Omental fat pad (tissue), 4 donors: ENCODE measurements around the gene ARHGEF11. TPM values are rescaled to one million over a fixed set of nuclear protein-coding genes. Genes with fewer than 3 reads are reported as not detected.

ENCODE experiments used
- ATAC-seq: fragments of 150-250 bp; one replicate; pipeline ENCODE4 v1.9.1; 2016; ENCODE audit warnings: mild to moderate bottlenecking, moderate library complexity; ENCODE audit not compliant: low FRiP score
- DNase-seq: peaks from one replicate; pipeline ENCODE4 v3.0.0-alpha.2; 2019; ENCODE audit warnings: low spot score
- total RNA-seq, 4 donors: library from RNA; depleted of rRNA; stranded (reverse); fragments of >200 nt; gene quantifications; one replicate each; pipeline ENCODE4 v1.1.0, GENCODE V29; 2016
- TF ChIP-seq, protein P1 (sequence below), 3 donors: fragments of 450-650 bp; IDR thresholded peaks; one replicate each; pipeline ENCODE4 v1.5.1; 2016 to 2017; ENCODE audit warnings: antibody characterized with exemption in 3 of 3, mild to moderate bottlenecking in 3 of 3, moderate library complexity in 2 of 3

The ARHGEF11 gene
- total RNA-seq, 4 donors from 2014 or later = 26.4 to 46.5 (median 35.6) TPM

DNA sequence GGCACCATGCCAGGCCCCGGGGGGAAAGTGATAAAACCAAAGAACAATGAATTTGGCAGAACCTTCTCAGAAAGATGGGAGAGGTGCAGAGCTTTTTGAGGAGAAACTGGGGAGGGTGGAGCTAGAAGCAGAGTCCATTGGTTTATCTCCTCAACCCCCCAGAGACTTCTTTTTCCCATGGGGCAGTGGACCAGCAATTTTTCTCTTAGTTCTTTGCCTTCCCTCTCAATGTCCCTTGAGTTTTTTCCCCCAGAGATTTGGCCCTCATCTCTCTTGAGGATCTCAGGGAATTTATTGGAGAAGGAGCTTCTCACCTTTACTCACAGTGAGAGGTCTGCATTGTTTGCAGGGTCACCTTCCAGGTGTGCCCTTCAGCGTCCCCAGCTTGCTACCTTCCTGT lies 5.3 kb upstream of the ARHGEF11 start:
- no peak for DNase-seq
- TF ChIP-seq, protein P1, sequence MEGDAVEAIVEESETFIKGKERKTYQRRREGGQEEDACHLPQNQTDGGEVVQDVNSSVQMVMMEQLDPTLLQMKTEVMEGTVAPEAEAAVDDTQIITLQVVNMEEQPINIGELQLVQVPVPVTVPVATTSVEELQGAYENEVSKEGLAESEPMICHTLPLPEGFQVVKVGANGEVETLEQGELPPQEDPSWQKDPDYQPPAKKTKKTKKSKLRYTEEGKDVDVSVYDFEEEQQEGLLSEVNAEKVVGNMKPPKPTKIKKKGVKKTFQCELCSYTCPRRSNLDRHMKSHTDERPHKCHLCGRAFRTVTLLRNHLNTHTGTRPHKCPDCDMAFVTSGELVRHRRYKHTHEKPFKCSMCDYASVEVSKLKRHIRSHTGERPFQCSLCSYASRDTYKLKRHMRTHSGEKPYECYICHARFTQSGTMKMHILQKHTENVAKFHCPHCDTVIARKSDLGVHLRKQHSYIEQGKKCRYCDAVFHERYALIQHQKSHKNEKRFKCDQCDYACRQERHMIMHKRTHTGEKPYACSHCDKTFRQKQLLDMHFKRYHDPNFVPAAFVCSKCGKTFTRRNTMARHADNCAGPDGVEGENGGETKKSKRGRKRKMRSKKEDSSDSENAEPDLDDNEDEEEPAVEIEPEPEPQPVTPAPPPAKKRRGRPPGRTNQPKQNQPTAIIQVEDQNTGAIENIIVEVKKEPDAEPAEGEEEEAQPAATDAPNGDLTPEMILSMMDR (IDR thresholded peaks at IDR 0.05) = no peak
- no peak for ATAC-seq

DNA sequence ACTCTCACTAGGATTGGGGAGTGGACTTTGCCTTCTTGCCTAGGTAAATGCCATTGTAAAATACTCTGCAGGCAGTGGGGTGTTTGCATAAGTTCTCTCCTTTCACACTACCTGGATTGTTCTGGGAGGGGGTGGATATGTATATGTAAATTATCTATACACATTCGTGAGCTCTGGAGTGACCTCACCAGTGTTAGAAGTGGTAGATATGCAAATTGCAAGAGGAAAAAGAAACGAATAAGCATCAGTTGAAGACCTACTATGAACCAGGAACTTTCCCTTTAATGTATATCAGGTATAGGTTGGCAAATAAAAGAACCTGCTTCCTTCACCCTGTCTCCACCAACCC lies 1.5 kb upstream of the ARHGEF11 start:
- TF ChIP-seq, protein P1 (IDR thresholded peaks at IDR 0.05) = no peak
- no peak for DNase-seq
- ATAC-seq = no peak

DNA sequence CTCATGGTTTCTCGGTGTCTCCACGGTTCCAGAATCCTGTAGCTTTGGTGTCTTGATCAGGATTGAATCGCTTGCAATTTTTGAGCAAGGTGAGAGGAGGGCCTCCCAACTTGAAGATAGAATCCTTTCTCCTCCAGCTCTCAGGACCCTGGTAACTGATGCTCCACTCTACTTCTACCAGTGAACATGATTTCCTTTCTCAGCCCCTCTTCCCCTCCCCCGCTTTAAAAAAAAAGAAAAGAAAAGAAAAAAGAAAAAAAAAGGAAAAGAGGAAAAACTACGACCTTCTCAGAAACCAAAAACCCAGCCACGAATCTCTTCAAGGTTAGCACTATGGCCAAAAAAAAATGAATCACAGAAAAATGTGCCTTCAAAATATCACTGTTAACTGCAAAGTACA lies 1.2 kb downstream of the ARHGEF11 start:
- TF ChIP-seq, protein P1 (IDR thresholded peaks at IDR 0.05) = no peak
- ATAC-seq (no peak), DNase-seq (no peak)

DNA sequence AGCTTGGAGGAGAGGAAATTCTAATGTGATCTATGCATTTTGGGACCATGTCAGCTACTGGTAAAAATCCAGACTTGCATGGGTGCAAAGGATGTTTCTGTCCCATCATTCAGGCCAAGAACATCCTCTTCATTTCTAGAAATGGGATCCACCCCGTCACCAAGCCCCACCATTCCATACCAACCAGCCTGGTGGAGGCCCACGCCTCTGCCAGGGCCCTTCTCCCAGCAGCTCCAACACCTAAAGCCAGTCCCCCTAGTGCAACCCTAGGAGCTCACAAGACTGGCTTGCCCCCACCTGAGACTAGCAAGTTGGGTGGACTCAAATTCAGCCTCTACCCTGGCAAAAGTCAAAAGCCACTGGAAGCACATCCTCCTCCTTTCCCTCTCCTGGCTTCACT lies 1.9 kb downstream of the ARHGEF11 start:
- TF ChIP-seq, protein P1 (IDR thresholded peaks at IDR 0.05) = no peak
- ATAC-seq (no peak), DNase-seq (no peak)

DNA sequence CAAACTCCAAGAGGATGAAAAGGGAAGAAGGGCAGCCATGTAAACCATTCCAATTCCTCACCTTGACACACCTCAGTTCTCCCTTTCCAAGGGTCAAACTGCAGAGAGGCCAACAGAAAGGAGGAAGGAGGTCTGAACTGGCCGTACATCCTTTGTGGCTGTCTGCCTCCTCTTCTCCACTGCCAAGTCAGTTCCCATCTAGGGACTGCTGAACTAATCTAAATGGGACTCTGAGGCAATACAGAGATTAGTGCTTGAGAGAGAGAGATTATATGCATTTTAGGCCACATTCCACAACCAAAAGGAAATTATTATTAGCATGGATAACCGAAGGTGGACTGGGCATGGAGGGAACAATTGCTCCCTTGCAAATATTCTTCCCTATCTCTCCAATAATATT lies 2.7 kb downstream of the ARHGEF11 start:
- ATAC-seq (no peak), DNase-seq (no peak)
- TF ChIP-seq, protein P1 (IDR thresholded peaks at IDR 0.05) = no peak

DNA sequence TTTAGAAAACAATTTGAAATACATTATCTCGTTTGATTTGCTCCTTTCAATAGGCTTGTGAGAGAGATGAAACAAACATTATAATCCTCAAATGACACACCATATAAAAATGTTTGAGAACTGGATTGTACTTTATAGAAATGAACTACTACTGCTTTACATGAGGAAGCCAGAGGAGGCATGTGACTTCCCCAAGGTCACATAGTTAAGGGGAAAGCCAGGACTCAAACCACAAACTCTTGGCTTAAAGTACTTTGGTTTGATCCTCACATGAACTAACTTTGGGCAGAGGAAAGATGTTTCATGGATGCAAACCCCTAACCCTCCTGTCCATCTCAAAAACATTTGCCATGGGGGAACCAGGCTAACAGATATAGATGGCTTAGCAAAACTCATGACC lies 4.7 kb downstream of the ARHGEF11 start:
- DNase-seq = no peak
- no peak for ATAC-seq
- TF ChIP-seq, protein P1 (IDR thresholded peaks at IDR 0.05) = no peak

DNA sequence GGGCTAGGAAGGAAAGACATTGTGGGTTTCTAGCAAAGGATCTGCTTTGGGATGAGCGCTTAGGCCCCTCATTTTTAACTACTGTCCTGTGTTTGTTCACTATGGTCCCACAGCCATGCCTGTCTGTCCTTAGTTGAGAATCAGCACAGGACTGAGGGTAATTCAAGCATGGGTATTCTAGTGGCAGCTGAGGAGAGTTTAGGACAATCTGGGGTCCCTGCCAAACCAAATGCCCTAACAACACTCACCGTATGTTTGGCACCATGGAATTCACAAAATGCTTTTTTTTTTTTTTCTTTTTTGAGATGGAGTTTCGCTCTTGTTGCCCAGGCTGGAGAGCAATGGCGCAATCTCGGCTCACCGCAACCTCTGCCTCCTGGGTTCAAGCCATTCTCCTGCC lies 10.4 kb downstream of the ARHGEF11 start:
- no peak for DNase-seq
- TF ChIP-seq, protein P1 (IDR thresholded peaks at IDR 0.05) = no peak
- no peak for ATAC-seq
